ENCODE data around the gene DCAF4. TPM values are rescaled to one million over a fixed set of nuclear protein-coding genes. Genes with fewer than 3 reads are reported as not detected.

Gene DCAF4
- polyA plus RNA-seq, 1 donor from 2014 or later, result 16.5 TPM

- no peak for TF ChIP-seq CTCF (IDR thresholded peaks at IDR 0.05; ENCODE audit: poor library complexity, severe bottlenecking)
Measured at GRCh38 chr14:72892879-72893635, 33.2 kb upstream of the DCAF4 start (continued).

- TF ChIP-seq REST (IDR thresholded peaks at IDR 0.05; ENCODE audit: borderline replicate concordance) (no peak), SMC3 (conservative IDR thresholded peaks at IDR 0.05; ENCODE audit: poor library complexity) (peak; percentile 16), MXI1 (conservative IDR thresholded peaks at IDR 0.05; ENCODE audit: poor library complexity, severe bottlenecking) (peak; percentile 84), POLR2AphosphoS5 (IDR thresholded peaks at IDR 0.05) (peak; percentile 12)
- H3K27ac ChIP-seq (ENCODE audit: low read length), result peak within 1 kb of the TSS; percentile 34
- H3K9ac ChIP-seq (ENCODE audit: low read length), result peak within 1 kb of the TSS; percentile 51
- H3K79me2 ChIP-seq (replicated peaks; ENCODE audit: insufficient read depth, low read length), result peaks cover 11% of the 10 kb centered on the region
- H3K36me3 ChIP-seq (ENCODE audit: insufficient read depth, low read length), result no peaks in the 10 kb centered on the region
- H3K27me3 ChIP-seq (ENCODE audit: insufficient read depth, low read depth, low read length), result peaks cover 66% of the 10 kb centered on the region
- peak within 1 kb of the TSS; percentile 99 for H3K4me2 ChIP-seq (ENCODE audit: low read length)
- no peaks in the 10 kb centered on the region for H3K9me2 ChIP-seq (ENCODE audit: insufficient read depth, low read length)
- H3K9me3 ChIP-seq (ENCODE audit: low read length), result no peaks in the 10 kb centered on the region
- H3F3A ChIP-seq (ENCODE audit: insufficient read depth, low read length, poor library complexity, severe bottlenecking), result no peaks in the 10 kb centered on the region
- H3K4me3 ChIP-seq (ENCODE audit: low read length), result peak within 1 kb of the TSS; percentile 91
- H4K20me1 ChIP-seq (ENCODE audit: insufficient read depth), result no peaks in the 10 kb centered on the region
- peak within 1 kb of the TSS; percentile 21 for H2AFZ ChIP-seq (ENCODE audit: low read depth, low read length)
Measured at GRCh38 chr14:72893636-72894322, 32.5 kb upstream of the DCAF4 start, which contains the start of gene DPF3. TSS of gene DPF3 (minus strand) at chr14:72894101. CDS start at chr14:72894088, 13 bp downstream.

GRCh38 chr14:72894323-72894622, 32.0 kb upstream of the DCAF4 start:
- Histone ChIP-seq H3K79me2 (replicated peaks; ENCODE audit: insufficient read depth, low read length) (peaks cover 11% of the 10 kb centered on the region), H2AFZ (ENCODE audit: low read depth, low read length) (no peak overlapping the region), H3K4me3 (ENCODE audit: low read length) (peak overlapping the region; percentile 91), H3K27ac (ENCODE audit: low read length) (no peak overlapping the region), H3K9me3 (ENCODE audit: low read length) (no peaks in the 10 kb centered on the region), H4K20me1 (ENCODE audit: insufficient read depth) (no peaks in the 10 kb centered on the region), H3K36me3 (ENCODE audit: insufficient read depth, low read length) (no peaks in the 10 kb centered on the region), H3K9ac (ENCODE audit: low read length) (peak overlapping the region; percentile 20), H3K4me2 (ENCODE audit: low read length) (peak overlapping the region; percentile 79), H3F3A (ENCODE audit: insufficient read depth, low read length, poor library complexity, severe bottlenecking) (no peaks in the 10 kb centered on the region), H3K9me2 (ENCODE audit: insufficient read depth, low read length) (no peaks in the 10 kb centered on the region), H3K27me3 (ENCODE audit: insufficient read depth, low read depth, low read length) (peaks cover 65% of the 10 kb centered on the region)
- TF ChIP-seq MXI1 (conservative IDR thresholded peaks at IDR 0.05; ENCODE audit: poor library complexity, severe bottlenecking), result no peak
- no peak for TF ChIP-seq EP300 (conservative IDR thresholded peaks at IDR 0.05; ENCODE audit: poor library complexity, severe bottlenecking)
- no peak for TF ChIP-seq POLR2AphosphoS5 (IDR thresholded peaks at IDR 0.05)
- TF ChIP-seq TAF1 (IDR thresholded peaks at IDR 0.05; ENCODE audit: low read depth), result no peak
- TF ChIP-seq EZH2 (IDR thresholded peaks at IDR 0.05; ENCODE audit: borderline replicate concordance, insufficient read depth, low read length, poor library complexity, severe bottlenecking), result no peak
- TF ChIP-seq REST (IDR thresholded peaks at IDR 0.05; ENCODE audit: borderline replicate concordance), result no peak
- TF ChIP-seq RAD21 (conservative IDR thresholded peaks at IDR 0.05), result no peak
- no peak for TF ChIP-seq CTCF (IDR thresholded peaks at IDR 0.05; ENCODE audit: poor library complexity, severe bottlenecking)
- TF ChIP-seq SMC3 (conservative IDR thresholded peaks at IDR 0.05; ENCODE audit: poor library complexity), result no peak

Data from neural cell (in vitro differentiated cells).